ENCODE results near the gene RBP2. TPM values are rescaled to one million over a fixed set of nuclear protein-coding genes. Genes with fewer than 3 reads are reported as not detected.

RBP2 gene
- not detected for total RNA-seq
- long read RNA-seq = 0 reads

GRCh38 chr3:139476348-139476747 is at the start of gene RBP2:
Gene RBP2 (minus strand): TSS chr3:139476516. CDS start chr3:139476459, 57 bp downstream.
- DNase-seq = no peak
- intact Hi-C loops (cut with micrococcal nuclease) = no loop called here
- ATAC-seq = no peak

DNA sequence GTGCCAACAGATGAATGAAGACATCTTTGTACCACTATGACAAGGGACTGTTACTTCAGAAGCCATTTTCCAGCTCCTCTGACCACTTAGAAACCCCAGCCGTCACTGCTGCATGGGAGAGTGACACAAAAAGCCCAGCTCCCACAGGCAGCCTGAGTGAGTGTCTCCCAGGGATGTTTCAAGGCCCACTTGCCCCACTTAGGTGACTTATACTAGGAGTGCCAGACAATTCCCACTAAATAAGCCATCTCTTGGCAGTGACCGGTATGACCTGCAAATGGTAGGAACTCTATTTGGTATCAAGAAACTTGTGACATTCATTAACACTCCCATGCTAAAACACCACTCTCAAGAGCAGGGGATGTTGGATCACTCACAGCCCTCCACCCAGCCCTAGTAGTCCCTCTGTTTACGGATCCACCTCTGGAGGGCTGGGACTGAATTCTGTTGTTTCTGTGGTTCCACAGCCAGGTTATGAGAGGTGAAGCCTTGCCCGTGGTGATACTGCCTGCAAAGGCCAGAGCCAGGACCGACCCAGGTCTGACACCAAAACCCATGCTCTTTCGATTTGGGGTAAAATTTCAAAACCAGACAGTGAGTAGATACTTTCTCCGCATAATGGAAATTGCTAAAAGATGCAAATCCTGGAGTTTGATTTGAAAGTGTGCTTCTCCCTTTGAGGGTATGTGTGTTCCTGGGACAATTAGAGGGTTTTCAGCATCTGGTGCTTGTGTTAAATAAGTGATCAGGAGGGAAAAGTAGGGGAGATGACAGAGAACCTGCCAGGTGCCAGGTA is 48.7 kb upstream of the RBP2 start:
- no peak for ATAC-seq
- no peak for DNase-seq
- intact Hi-C loops (cut with micrococcal nuclease) = no loop called here

GRCh38 chr3:139523718-139524117 is 47.4 kb upstream of the RBP2 start:
- ATAC-seq = no peak
- intact Hi-C loops (cut with micrococcal nuclease) = no loop called here
- DNase-seq = no peak

DNA sequence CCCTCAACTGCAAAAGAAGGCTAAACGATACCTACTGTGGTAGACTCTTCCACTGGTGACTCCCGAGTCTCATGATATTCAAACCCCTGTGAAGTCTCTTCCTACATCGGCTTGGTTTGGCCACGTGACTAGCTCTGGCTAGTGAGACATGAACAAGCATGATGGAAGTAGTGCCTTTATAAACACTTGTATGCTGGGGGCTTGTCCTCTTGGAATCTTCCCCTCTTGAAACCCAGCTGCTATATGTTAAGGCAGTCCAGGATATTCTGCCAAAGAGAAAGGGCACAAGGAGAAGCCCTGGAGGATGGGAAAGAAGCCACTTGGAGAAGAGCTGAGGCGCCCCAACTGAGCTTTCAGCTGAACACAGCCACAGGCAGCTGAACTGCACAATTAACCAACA is 46.9 kb upstream of the RBP2 start:
- ATAC-seq (no peak), DNase-seq (no peak)
- intact Hi-C loops (cut with micrococcal nuclease) = no loop called here

DNA sequence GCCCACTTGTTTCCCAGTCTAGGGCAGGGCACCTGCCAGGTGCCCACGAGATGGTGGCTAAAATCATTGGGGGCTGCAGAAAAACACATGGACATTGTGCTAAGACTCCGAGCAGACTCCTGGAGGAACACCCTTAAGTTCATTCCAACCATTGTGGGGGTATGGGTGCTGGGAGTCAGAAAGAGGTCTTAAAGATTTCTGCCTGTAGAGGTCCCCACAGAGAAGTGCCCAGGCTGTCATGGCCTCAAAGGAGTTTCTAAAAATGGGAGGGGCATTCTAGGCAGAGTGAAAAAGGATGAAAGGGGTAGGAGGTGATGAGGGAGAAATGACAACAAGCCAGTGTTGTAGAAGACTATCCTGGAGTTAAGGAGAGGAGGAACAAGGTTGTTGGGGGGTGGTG is 46.1 kb upstream of the RBP2 start:
- ATAC-seq = no peak
- no peak for DNase-seq
- intact Hi-C loops (cut with micrococcal nuclease) = no loop called here

DNA sequence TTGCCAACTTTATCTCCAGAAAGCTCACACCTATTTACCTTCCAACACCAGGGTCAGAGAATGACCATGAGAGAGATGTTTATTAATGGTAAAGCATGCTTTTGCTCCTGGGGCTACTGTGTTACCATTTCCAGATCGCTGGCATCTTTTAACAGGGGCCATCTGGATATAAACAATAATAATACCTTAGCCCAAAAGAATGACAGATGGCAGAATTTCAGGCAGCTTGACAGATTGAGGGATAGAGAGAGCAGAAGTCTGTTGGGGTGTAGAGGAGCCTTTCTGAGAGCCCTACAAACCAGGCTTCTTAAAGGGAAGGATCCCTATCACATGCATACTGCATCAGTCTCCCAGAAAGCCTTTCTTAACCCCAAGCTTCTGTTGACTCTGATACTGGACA is 45.5 kb upstream of the RBP2 start:
- ATAC-seq (no peak), DNase-seq (no peak)
- intact Hi-C loops (cut with micrococcal nuclease) = no loop called here

GRCh38 chr3:139521144-139521543 is 44.8 kb upstream of the RBP2 start:
- no peak for ATAC-seq
- no peak for DNase-seq
- intact Hi-C loops (cut with micrococcal nuclease) = no loop called here

GRCh38 chr3:139519998-139520737 is 43.9 kb upstream of the RBP2 start:
- ATAC-seq (peak; percentile 71), DNase-seq (peak; percentile 39)
- intact Hi-C loops (cut with micrococcal nuclease) = no loop called here

DNA sequence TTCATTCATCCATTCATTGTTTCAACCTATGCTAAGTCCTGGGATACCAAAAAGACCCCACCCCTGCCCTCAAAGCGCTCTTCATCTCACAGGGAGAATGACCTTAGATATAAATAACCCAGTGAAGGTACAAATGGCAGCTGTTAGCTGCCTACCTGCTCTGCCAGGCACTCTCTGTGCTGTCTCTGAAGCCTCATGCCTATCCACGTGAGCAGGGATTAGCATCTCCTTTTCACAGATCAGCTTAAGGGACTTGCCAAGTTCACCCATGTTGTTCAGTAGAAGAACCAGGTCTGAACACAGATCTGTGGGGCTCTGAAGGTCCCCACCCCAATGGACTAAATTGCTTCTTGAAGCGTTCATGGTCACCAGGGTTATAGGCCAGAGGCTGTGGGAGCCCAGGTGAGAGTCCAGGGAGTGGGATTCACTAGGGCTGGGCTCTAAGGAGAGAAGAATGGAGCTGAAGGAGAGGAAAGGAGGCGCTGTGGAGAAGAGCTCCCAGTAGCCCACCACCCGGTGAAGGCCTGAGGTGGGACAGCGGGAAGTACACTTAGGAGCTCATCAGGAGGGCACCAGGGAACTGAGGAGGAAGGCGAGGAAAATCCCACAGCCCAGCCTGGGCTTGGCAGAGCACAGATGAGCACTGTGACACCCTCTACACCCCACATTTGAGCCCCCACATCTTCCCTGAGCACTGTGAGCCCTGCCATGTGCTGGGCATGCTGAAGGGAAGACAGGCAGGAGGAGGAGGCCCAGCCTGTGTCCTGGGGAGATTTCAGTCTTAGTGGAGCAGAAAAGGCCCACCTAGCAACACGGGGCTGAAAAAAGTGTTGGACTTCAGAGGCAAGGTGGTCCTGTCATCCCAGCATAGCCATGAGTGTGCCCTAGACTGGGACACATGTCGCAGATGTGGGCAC is 42.9 kb upstream of the RBP2 start:
- intact Hi-C loops (cut with micrococcal nuclease) = no loop called here
- ATAC-seq = no peak
- no peak for DNase-seq

GRCh38 chr3:139518306-139518705 is 42.0 kb upstream of the RBP2 start:
- intact Hi-C loops (cut with micrococcal nuclease) = no loop called here
- ATAC-seq = no peak
- DNase-seq = no peak

- no peak for ATAC-seq
- no peak for DNase-seq
- intact Hi-C loops (cut with micrococcal nuclease) = no loop called here
Measured at GRCh38 chr3:139517321-139518065, 41.2 kb upstream of the RBP2 start.

DNA sequence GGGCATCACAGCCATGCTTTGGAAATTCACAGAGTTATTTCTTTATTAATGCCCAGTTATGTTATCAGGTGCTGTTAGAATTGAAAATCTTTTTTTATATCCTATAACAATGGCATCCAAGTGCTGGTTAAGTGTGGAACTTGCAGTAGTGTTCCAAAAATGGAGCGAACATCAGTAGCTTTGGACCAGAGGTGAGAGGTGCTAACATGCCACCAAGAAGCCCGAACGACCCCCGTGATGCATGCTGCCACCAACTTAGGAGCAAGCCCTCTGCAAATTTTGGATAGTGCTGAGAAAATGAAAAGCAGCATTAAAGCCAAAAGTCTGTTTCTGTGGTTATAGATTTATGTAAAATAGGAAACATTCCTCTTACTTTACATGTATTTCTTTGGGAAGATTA is 38.4 kb upstream of the RBP2 start:
- DNase-seq = no peak
- ATAC-seq = no peak
- intact Hi-C loops (cut with micrococcal nuclease) = no loop called here

GRCh38 chr3:139509631-139510030 is 33.3 kb upstream of the RBP2 start:
- DNase-seq (no peak), ATAC-seq (no peak)
- intact Hi-C loops (cut with micrococcal nuclease) = no loop called here

DNA sequence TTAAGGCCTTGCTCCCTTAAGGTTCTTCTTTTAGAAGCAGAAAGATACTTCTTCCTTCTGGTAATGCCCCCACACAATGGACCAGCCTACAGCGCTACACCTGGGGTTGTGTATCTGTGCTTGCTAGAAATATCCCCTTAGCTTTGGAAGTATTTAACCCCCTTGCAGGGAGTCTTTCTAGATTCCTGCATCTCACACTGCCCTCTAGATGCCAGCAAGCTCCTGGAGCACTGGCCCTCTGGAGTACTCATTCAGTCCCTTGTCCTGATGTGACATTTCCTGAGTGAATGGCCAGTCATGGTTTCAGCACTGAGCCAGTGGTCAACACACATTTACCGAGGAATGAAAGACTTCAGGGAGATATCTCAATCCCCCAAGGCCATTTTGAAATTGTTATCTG is 30.4 kb upstream of the RBP2 start:
- DNase-seq = no peak
- intact Hi-C loops (cut with micrococcal nuclease) = no loop called here
- ATAC-seq = no peak

- intact Hi-C loops (cut with micrococcal nuclease) = no loop called here
- no peak for ATAC-seq
- DNase-seq = no peak
Measured at GRCh38 chr3:139505829-139506386, 29.6 kb upstream of the RBP2 start.

DNA sequence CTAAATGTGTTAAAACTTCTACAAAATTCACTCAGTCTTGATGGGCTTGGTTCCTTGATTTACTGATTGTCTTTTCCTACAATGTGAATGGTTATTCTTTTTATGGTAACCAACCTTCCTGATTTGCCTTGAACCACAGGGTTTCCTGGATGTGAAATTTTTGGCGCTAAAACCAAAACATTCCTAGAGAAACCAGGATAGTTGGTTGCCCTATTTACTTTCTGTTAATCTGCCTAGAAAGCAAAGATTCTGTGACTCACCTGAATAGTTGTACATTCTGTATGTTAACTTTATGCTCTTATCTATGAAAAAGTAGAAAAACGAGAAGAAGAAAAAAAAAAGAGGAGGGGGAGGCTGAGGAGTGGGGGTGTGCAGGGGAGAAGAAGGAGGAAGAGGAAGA is 23.2 kb upstream of the RBP2 start:
- intact Hi-C loops (cut with micrococcal nuclease) = no loop called here
- no peak for ATAC-seq
- DNase-seq = no peak

DNA sequence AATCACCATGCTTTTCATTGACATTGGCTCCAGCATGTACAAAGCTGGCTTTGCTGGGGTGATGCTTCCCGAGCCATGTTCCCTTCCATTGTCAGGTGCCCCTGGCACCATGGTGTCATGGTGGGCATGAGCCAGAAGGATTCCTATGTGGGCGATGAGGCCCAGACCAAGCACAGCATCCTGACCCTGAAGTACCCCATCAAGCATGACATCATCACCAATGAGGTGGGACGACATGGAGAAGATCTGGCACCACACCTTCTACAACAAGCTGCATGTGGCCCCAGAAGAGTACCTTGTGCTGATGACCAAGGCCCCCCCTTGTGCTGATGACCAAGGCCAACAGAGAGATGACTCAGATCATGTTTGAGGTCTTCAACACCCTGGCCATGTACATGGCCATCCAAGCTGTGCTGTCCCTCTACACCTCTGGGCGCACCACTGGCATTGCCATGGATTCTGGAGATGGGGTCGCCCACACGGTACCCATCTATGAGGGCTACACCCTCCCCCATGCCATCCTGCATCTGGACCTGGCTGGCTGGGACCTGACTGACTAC is 17.6 kb upstream of the RBP2 start:
- ATAC-seq (no peak), DNase-seq (no peak)
- intact Hi-C loops (cut with micrococcal nuclease) = no loop called here

GRCh38 chr3:139491966-139492365 is 15.7 kb upstream of the RBP2 start:
- ATAC-seq (no peak), DNase-seq (no peak)
- intact Hi-C loops (cut with micrococcal nuclease) = no loop called here

Data from left ventricle myocardium superior (tissue), 1 donor.